HG03139 (cell line): Measurements from ENCODE around the gene LHX1.

Experiments
- ATAC-seq: cut with Tn5 transposase; IDR thresholded peaks from one replicate; pipeline ENCODE4 v1.9.1; 2021; ENCODE audit not compliant: unreplicated experiment

LHX1 gene

GRCh38 chr17:36921095-36921851 is 16.0 kb upstream of the LHX1 start:
- ATAC-seq: no peak

- no peak for ATAC-seq
These were observed 15.1 kb upstream of the LHX1 start for GRCh38 chr17:36922175-36922574.

GRCh38 chr17:36923814-36924221 is 13.5 kb upstream of the LHX1 start:
- no peak for ATAC-seq

- no peak for ATAC-seq
These were observed 11.0 kb upstream of the LHX1 start for GRCh38 chr17:36926226-36926625.

- no peak for ATAC-seq
These were observed 10.6 kb upstream of the LHX1 start for GRCh38 chr17:36926701-36927100.

GRCh38 chr17:36928471-36929345 is 8.6 kb upstream of the LHX1 start:
- no peak for ATAC-seq

- no peak for ATAC-seq
These were observed 7.3 kb upstream of the LHX1 start for GRCh38 chr17:36929851-36930582.

GRCh38 chr17:36930583-36930900 is 6.7 kb upstream of the LHX1 start:
- ATAC-seq: no peak

- no peak for ATAC-seq
These were observed 6.1 kb upstream of the LHX1 start for GRCh38 chr17:36931096-36931696.

GRCh38 chr17:36931697-36932382 is 5.4 kb upstream of the LHX1 start:
- no peak for ATAC-seq

- no peak for ATAC-seq
These were observed 4.9 kb upstream of the LHX1 start for GRCh38 chr17:36932383-36932693.

- ATAC-seq: no peak
These were observed 4.4 kb upstream of the LHX1 start for GRCh38 chr17:36932694-36933511.

GRCh38 chr17:36933512-36934143 is 3.6 kb upstream of the LHX1 start:
- no peak for ATAC-seq

GRCh38 chr17:36934144-36934691 is 3.1 kb upstream of the LHX1 start:
- ATAC-seq: no peak

GRCh38 chr17:36934692-36935630 is 2.3 kb upstream of the LHX1 start:
- ATAC-seq: no peak

GRCh38 chr17:36935671-36936454 is 1.4 kb upstream of the LHX1 start:
- ATAC-seq: no peak

GRCh38 chr17:36936455-36937000 is 747 bp upstream of the LHX1 start:
- ATAC-seq: no peak
